MM.1S (cell line): ENCODE measurements around the gene ANKRD2.

Source experiments
- DNase-seq: peaks from one replicate; pipeline ENCODE4 v3.0.0-alpha.2; 2015
- H2AFZ ChIP-seq: fragments of 300-600 bp; sonication (generic); 2 replicates; pipeline ENCODE4 v1.6.0; 2016; ENCODE audit warnings: antibody characterized with exemption, low read length
- H3F3A ChIP-seq: fragments of 300-600 bp; sonication (generic); 2 replicates; pipeline ENCODE4 v1.6.1; 2016; ENCODE audit warnings: mild to moderate bottlenecking, antibody characterized with exemption, low read length, moderate library complexity, mixed read lengths; ENCODE audit not compliant: insufficient read depth
- H3K27ac ChIP-seq: fragments of 300-600 bp; sonication (generic); 2 replicates; pipeline ENCODE4 v1.5.1; 2016; ENCODE audit warnings: mild to moderate bottlenecking, low read length
- H3K27me3 ChIP-seq: fragments of 300-600 bp; sonication (generic); replicated peaks from 2 replicates; pipeline ENCODE4 v1.6.0; 2016; ENCODE audit warnings: low read length; ENCODE audit not compliant: insufficient read depth
- H3K36me3 ChIP-seq: fragments of 300-600 bp; sonication (generic); replicated peaks from 2 replicates; pipeline ENCODE4 v1.6.1; 2016; ENCODE audit warnings: mild to moderate bottlenecking, low read length, mixed read lengths; ENCODE audit not compliant: insufficient read depth
- H3K4me1 ChIP-seq: fragments of 300-600 bp; sonication (generic); 2 replicates; pipeline ENCODE4 v1.6.1; 2016; ENCODE audit warnings: low read length, mixed read lengths
- H3K4me2 ChIP-seq: fragments of 300-600 bp; sonication (generic); 2 replicates; pipeline ENCODE4 v1.6.0; 2016; ENCODE audit warnings: low read depth, low read length
- H3K4me3 ChIP-seq: fragments of 300-600 bp; sonication (generic); 2 replicates; pipeline ENCODE4 v1.5.1; 2016; ENCODE audit warnings: low read length, mixed read lengths
- H3K79me2 ChIP-seq: fragments of 300-600 bp; sonication (generic); 2 replicates; pipeline ENCODE4 v1.6.1; 2016; ENCODE audit warnings: mixed run types, low read length, mixed read lengths
- H3K9ac ChIP-seq: fragments of 300-600 bp; sonication (generic); 2 replicates; pipeline ENCODE4 v1.6.1; 2016; ENCODE audit warnings: low read length, mixed read lengths
- H3K9me2 ChIP-seq: fragments of 300-600 bp; sonication (generic); replicated peaks from 2 replicates; pipeline ENCODE4 v1.6.1; 2016; ENCODE audit warnings: mild to moderate bottlenecking, low read length, mixed read lengths; ENCODE audit not compliant: insufficient read depth
- H3K9me3 ChIP-seq: fragments of 300-600 bp; sonication (generic); replicated peaks from 2 replicates; pipeline ENCODE4 v1.6.1; 2016; ENCODE audit warnings: mild to moderate bottlenecking, low read length, mixed read lengths; ENCODE audit not compliant: insufficient read depth
- H4K20me1 ChIP-seq: fragments of 300-600 bp; sonication (generic); 2 replicates; pipeline ENCODE4 v1.6.1; 2016; ENCODE audit warnings: mild to moderate bottlenecking, low read length, moderate library complexity, mixed read lengths; ENCODE audit not compliant: insufficient read depth
- CTCF ChIP-seq: fragments of 300-600 bp; sonication (generic); IDR thresholded peaks from 2 replicates; pipeline ENCODE4 v1.5.1; 2016; ENCODE audit warnings: antibody characterized with exemption, low read length, mixed read lengths
- EZH2 ChIP-seq: fragments of 300-600 bp; sonication (generic); optimal IDR thresholded peaks from 2 replicates; pipeline ENCODE3; 2017; ENCODE audit warnings: low read depth, mild to moderate bottlenecking, antibody characterized with exemption, low read length, mixed read lengths
- EZH2phosphoT487 ChIP-seq: fragments of 300-600 bp; sonication (generic); IDR thresholded peaks from 2 replicates; pipeline ENCODE4 v1.6.1; 2018; ENCODE audit warnings: antibody characterized with exemption, low read length

ANKRD2 gene

DNA sequence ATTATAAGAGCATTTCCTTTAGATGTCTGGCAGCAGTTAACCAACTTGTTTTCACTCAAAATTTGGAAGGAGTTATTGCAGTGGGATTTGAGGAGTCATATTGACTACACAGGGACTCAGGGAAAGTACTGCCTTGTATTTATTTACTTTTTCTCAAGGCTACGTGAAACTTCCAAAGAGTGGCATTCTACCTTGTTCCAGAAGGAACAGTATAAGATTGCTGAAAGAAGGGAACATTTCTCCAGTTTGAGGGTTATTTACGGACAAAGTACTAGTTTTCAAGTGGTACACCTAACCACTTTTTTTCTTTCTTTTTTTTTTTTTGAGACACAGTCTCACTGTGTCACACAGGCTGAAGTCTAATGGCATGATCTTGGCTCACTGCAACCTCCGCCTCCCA is 55.6 kb downstream of the ANKRD2 start:
- no peak overlapping the region for H3K4me3 ChIP-seq
- no peak overlapping the region for H3K9ac ChIP-seq
- no peak overlapping the region for H3K4me2 ChIP-seq
- H4K20me1 ChIP-seq, result no peaks in the 10 kb centered on the region
- H3K79me2 ChIP-seq, result no peaks in the 10 kb centered on the region
- H3K27ac ChIP-seq, result no peak overlapping the region
- no peaks in the 10 kb centered on the region for H3F3A ChIP-seq
- no peaks in the 10 kb centered on the region for H3K9me3 ChIP-seq
- H3K27me3 ChIP-seq, result no peaks in the 10 kb centered on the region
- H2AFZ ChIP-seq, result no peak overlapping the region
- H3K9me2 ChIP-seq, result no peaks in the 10 kb centered on the region
- H3K4me1 ChIP-seq, result no peaks in the 10 kb centered on the region
- no peaks in the 10 kb centered on the region for H3K36me3 ChIP-seq
- DNase-seq, result no peak
- no peak for TF ChIP-seq EZH2
- TF ChIP-seq CTCF, result no peak
- TF ChIP-seq EZH2phosphoT487, result no peak

DNA sequence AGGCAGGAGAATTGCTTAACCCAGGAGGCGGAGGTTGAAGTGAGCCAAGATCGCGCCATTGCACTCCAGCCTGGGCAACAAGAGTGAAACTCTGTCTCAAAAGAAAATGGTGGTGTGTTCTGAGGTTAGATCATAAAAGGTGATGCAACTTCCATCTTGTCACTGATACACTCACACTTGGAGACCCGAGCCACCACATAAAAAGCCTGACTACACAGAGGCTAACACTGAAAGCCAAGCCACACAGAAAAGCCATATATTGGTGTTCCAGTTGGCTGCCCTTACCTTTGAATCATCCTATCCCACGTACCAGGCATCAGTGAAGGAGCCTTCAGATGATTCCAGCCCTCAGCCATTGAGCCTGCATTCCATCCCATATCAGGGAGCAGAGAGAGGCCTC is 56.7 kb downstream of the ANKRD2 start:
- Histone ChIP-seq H2AFZ (no peak overlapping the region), H3K4me3 (no peak overlapping the region), H3K9me2 (no peaks in the 10 kb centered on the region), H3K9me3 (no peaks in the 10 kb centered on the region), H3F3A (no peaks in the 10 kb centered on the region), H3K4me2 (no peak overlapping the region), H3K4me1 (no peaks in the 10 kb centered on the region), H4K20me1 (no peaks in the 10 kb centered on the region), H3K79me2 (no peaks in the 10 kb centered on the region), H3K9ac (no peak overlapping the region), H3K27me3 (no peaks in the 10 kb centered on the region), H3K36me3 (no peaks in the 10 kb centered on the region), H3K27ac (no peak overlapping the region)
- TF ChIP-seq EZH2, result no peak
- no peak for TF ChIP-seq CTCF
- TF ChIP-seq EZH2phosphoT487, result no peak
- DNase-seq, result no peak

DNA sequence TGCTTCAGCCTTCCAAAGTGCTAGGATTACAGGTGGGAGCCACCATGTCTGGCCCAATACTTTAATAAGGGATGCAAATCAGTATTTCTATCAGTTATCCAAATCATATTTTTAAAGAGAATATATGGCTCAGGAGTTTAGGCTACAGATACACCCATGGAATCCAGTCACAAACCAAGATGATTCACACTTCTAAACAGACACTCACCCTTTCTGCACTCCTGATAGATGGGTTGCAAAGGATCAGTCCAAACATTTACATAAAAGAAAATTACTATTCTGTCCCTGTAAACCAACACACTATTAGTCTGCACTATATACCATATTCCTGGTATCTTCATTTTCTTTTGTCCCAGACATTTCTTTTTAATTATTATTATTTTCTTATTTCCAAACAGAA is 58.5 kb downstream of the ANKRD2 start:
- no peak overlapping the region for H3K9ac ChIP-seq
- TF ChIP-seq CTCF, result no peak
- no peak for TF ChIP-seq EZH2phosphoT487
- no peak for TF ChIP-seq EZH2
- H3K4me2 ChIP-seq, result no peak overlapping the region
- no peaks in the 10 kb centered on the region for H3K4me1 ChIP-seq
- H3K9me3 ChIP-seq, result no peaks in the 10 kb centered on the region
- no peaks in the 10 kb centered on the region for H3K27me3 ChIP-seq
- H4K20me1 ChIP-seq, result no peaks in the 10 kb centered on the region
- no peaks in the 10 kb centered on the region for H3K79me2 ChIP-seq
- H3K9me2 ChIP-seq, result no peaks in the 10 kb centered on the region
- no peak overlapping the region for H3K4me3 ChIP-seq
- H3K36me3 ChIP-seq, result no peaks in the 10 kb centered on the region
- H3K27ac ChIP-seq, result no peak overlapping the region
- no peak for DNase-seq
- no peak overlapping the region for H2AFZ ChIP-seq
- no peaks in the 10 kb centered on the region for H3F3A ChIP-seq
